Measurements from ENCODE around the gene NKAP.
"Not testable (repeated sequence)": the region's sequence is repeated elsewhere in the genome, so short reads cannot be mapped to it uniquely, and the experiment has no call there.

Gene NKAP

DNA sequence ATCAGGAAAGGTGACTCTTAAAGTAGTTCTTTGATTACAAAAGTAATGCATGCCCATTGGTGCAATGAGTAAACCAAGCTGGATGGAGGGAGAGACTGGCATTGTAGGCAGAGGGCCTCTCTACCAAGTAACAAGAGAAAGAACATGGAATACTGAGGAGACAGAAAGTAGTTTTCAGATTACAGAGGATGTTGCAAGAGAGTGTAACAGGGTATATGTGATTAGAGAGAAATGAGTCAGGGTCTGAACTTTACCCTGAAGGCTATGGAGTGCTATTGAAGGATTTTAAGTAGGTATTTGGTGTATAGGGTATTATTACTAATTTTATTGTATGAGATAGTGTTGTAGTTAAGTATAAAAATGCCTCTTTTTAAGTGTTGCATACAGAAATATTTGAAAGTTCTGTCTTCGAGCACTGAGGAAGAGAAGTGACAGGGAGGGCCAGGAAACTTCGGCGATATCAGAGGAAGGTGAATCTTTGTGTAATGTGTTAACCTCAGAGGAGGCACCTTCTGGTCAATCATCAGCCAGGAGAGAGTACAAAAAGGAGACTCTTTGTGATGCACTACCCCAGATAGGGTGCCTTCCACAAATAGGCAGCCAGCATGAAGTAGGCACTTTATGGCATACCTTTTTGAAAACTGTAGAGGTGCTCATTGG lies 8.2 kb downstream of the NKAP start:
- DNase-seq = no peak

GRCh38 chrX:119922391-119922790 lies 21.2 kb downstream of the NKAP start:
- not testable (repeated sequence) for DNase-seq

DNA sequence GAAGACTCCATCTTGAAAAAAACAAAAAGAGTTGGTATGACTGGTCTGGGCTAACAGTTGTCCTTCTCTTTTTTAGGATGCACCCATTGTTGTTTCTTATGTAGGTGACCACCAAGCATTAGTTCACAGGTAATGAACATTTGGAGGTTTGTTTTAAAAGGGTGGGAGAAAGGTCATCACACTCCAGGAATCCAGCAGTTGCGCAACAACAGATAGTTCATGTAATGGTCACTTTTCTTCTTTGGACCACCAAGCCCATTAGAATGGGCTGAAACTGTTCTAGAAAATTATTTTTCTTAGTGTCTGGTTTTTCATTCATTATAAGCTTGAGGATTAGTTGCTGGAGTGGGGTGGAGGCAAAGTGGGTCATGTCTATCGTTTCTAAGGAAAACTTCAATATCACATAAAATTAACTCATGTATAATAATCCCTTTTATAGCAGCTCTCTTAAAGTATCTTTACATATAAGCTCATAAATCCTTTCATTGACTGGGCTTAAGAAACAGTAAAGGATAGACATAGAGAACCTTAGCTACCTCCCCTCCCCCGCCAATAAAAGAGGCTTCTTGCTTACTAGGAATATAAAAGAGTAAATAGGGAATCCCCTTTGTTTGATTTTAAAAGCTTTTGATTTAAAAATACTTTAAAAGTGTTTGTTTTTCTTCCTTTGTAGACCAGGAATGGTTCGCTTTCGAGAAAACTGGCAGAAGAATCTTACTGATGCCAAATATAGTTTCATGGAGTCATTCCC lies 23.5 kb downstream of the NKAP start:
- DNase-seq = no peak

- DNase-seq = no peak
These were observed 25.7 kb downstream of the NKAP start for GRCh38 chrX:119917877-119918276.

- DNase-seq = no peak
These were observed 27.2 kb downstream of the NKAP start for GRCh38 chrX:119916310-119916709.

GRCh38 chrX:119900976-119901375 lies 42.6 kb downstream of the NKAP start:
- no peak for DNase-seq

DNA sequence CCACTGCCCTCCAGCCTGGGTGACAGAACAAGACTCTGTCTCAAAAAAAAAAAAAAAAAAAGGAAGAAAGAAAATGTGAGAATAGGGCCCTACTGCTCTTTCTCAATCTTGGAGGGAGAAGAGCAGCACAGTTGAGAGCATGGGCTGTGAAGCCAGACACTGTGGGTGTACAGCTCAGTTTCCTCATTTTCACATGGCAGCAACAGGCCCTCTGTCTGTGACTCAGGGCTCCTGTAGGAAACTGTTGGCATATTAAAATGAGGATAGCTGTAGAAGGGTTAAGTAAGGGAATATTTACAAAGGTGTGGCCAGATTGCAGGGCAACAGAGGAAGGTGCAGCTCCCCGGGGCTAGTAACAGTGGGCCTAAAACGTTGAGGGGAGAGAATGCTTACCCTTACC lies 44.4 kb downstream of the NKAP start:
- DNase-seq = no peak

DNA sequence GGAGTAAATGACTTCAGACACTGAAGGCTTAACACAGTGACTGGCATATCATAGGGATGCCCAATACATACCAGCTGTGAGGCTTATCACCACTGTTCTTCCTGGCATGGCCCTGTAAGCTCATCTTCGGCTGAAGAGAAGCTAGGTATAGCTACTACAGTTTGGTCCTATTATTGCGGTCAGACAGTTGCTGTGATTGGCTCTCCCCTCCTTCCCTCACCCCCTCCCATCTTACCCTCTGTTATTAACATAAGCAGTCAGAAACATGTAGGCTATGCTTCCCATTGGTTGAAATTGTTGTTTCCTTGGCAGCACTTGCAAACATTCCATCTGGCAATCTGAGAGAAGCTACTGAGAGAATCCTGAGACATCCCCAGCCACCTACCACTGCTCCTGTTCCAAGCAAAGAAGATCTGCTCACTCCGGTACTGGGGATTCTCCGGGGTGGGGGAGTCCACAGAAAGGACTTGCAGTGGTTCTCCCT lies 47.7 kb downstream of the NKAP start, which contains the start of gene AKAP14:
Gene AKAP14 (plus strand): TSS at position 51 of the 484 bp plus-strand sequence. CDS start 7,331 bp downstream, outside the sequence.
- no peak for DNase-seq

DNA sequence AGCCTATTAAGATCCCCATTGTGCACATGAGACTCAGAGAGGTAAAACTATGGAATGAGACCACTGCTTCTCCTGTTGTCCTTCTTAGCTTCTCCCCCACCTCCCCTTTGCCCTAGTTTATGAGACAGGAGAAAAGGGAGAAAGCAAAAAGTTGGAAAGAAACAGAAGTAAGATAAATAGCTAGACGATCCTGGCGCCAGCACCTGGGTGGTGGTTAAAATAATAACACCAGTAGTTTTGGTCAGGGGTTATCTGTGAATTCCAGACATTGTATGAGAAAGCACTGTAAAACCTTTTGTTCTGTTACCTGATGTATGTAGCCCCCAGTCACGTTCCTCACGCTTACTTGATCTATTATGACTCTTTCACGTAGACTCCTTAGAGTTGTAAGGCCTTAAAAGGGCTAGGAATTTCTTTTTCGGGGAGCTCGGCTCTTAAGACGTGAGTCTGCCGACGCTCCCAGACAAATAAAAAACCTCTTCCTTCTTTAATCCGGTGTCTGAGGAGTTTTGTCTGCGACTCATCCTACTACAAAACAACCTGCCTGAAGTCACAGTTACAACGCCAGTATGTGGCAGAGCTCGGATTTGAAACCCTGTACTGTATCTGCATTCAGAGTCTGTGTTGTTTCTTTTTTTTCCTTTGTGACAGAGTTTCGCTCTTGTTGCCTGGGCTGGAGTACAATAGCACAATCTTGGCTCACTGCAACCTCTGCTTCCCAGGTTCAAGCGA lies 51.4 kb downstream of the NKAP start:
- DNase-seq = not testable (repeated sequence)

DNA sequence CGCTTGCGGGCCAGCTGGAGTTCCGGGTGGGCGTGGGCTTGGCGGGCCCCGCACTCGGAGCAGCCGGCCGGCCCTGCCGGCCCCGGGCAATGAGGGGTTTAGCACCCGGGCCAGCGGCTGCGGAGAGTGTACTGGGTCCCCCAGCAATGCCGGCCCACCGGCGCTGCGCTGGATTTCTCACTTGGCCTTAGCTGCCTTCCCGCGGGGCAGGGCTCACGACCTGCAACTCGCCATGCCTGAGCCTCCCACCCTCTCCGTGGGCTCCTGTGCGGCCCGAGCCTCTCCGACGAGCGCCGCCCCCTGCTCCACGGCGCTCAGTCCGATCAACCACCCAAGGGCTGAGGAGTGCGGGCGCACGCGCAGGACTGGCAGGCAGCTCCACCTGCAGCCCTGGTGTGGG lies 52.9 kb downstream of the NKAP start:
- not testable (repeated sequence) for DNase-seq

DNA sequence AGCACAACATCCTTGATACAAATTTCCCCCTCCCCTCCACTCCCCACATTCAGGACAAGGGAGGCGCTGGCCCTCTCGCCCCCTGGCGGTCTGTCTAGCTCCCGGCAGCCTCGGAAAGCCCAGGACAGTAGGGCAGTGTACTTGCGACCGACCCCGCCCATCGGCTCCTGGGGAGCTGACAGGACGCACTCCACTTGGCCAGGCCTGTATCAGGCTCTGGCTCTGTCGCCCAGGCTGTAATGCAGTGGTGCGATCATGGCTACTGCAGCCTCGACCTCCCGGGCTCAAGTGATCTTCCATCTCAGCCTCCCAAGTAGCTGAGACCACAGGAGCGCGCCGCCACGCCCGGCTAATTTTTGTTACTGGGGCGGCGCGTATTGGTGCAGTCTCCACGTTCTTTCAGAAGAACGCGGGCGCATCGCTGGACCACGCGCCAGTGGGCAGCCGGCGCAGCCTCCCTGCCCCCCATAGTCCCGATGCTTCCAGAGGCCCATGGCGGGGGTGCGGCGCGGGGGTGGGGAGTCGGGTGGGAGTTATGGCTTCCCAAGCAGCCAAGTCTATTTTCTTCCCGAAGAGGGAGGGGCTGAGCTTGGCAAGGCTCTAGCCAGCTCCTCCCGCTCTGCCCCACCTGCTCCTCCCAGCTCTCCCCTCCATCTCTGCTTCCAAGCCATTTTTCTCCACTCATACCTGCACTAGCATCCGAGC lies 55.7 kb downstream of the NKAP start:
- peak; percentile 53 for DNase-seq

DNA sequence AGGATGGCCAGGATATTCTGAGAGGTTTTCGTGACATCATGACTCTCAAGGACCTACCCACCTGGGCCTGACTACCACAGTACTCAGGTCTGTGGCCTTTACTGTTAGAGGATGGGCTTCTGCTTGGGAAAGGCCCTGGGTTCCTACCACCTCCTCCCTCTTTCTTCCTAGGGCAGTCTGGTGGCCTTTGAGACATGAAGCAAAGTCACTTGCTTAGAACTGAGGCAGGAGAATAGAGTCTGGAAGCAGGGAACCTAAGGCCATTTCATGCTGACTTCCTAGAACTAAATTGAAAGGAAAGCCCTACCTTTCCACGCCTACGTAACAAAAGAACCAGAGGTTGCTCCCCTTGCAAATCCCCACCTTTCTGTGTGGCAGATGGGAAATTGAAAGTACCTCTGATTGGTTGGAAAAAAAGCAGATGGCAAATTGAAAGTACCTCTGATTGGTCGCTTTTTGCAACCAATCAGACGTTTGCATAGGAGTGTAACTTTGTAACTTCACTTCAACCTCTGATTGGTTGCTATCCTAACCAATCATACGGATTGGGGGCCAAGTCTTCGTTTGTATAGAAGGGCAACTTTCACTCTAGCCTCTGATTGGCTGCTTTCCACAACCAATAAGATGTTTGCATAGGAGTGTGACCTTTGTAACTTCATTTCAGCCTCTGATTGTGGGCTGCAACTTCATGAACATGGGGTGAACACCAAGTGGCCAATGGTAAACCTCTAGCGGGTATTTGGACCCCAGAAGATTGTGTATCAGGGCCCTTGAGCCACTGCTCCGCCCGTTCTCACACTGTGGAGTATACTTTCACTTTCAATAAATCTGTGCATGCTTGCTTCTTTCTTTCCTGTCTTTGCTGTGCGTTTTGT lies 57.8 kb downstream of the NKAP start:
- DNase-seq = no peak

DNA sequence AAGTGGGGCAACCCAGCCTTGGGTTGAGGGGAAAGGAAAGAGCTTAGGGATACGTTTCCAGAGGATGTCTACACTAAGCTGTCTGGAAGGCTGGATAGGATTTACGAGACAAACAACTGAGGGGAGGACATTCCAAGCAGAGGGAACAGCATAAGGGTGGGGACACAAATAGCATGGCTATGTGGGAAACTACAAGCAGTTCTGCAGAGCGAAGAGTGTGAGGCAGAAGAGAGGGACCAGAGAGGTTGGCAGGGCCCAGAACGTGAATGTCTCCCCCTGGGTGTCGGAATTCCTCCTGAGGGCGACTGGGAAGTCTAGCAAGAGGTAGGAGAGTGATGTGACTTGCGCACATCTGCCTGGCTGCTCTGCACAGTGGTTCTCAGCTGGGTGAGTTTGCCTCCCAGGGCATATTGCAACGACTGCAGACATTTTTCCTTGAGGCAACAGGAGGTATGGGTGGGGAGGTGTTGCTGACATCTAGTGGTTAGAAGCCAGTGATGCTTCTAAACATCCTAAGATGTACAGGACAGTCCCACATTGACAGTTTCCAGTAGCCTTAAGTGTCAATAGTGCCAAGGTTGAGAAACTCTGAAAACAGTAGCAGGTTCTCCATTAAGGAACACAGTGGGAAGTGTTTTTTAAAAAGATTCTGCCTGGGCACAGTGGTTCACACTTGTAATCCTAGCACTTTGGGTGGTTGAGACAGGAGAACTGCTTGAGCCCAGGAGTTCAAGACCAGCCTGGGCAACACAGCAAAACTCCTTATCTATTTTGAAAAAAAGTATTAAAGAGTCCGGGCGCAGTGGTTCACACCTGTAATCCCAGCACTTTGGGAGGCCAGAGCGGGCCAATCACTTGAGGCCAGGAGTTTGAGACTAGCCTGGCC lies 62.8 kb downstream of the NKAP start:
- no peak for DNase-seq

- no peak for DNase-seq
These were observed 63.5 kb downstream of the NKAP start for GRCh38 chrX:119880076-119880475.

DNA sequence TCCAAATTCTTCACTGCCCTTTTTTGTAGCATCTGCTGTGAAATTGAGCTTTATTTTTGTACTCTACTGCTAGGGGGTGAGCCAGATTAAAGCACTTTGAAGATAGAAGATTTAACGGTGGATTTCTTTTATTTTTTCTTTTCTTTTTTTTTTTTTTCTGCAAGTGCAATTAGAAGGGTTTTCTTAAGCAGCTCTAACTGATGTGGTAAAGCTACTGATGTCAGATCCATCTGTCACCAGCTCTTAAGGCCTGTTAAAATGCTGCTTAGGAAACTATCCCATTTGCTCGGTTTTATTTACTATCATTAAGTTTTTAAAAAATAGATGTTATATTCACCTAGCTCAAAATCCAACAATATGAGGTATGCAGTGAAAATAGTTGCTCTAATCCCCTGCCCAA lies 64.8 kb downstream of the NKAP start:
- no peak for DNase-seq

GRCh38 chrX:119871599-119872395 lies 71.8 kb downstream of the NKAP start, which contains the start of the genes NDUFA1 and RNF113A:
TSS of gene NDUFA1 (plus strand) at chrX:119871832. CDS start at chrX:119871912, 80 bp downstream.
TSS of gene RNF113A (minus strand) at chrX:119871733. CDS start at chrX:119871613, 120 bp downstream.
- DNase-seq = peak; percentile 80

- DNase-seq = no peak
These were observed 72.3 kb downstream of the NKAP start for GRCh38 chrX:119871245-119871598.

All from stimulated activated CD4-positive, alpha-beta T cell treated with anti-CD3 and anti-CD28 coated beads, Interleukin-4, amount 100 ng/mL, for 1 hour (primary cell).